Left lung (tissue), 14 donors: ENCODE data around the gene NR2C2AP. TPM values are rescaled to one million over a fixed set of nuclear protein-coding genes. Genes with fewer than 3 reads are reported as not detected.
A peak's percentile ranks its signal among the peaks of the same experiment; 100 is the strongest.

Experiments used
- ATAC-seq: fragments of 200-7000 bp; cut with Tn5 transposase; one replicate; pipeline ENCODE4 v1.9.1; 2020; ENCODE audit warnings: moderate library complexity
- DNase-seq, 4 donors: peaks; one replicate each; pipeline ENCODE4 v3.0.0-alpha.2; 2013 to 2020
- H3K27ac ChIP-seq, 2 donors: fragments of 200-600 bp; sonication (generic) in 1 of 2; one replicate each; pipeline versions ENCODE4 v1.5.0 to v1.8.0; 2020 to 2021
- H3K27me3 ChIP-seq, 2 donors: fragments of 200-600 bp; sonication (generic) in 1 of 2; one replicate each; pipeline versions ENCODE4 v1.5.0 to v1.8.0; 2020 to 2021
- H3K36me3 ChIP-seq, 2 donors: fragments of 200-600 bp; sonication (generic) in 1 of 2; one replicate each; pipeline versions ENCODE4 v1.5.0 to v1.8.0; 2020 to 2021
- H3K4me1 ChIP-seq, 2 donors: fragments of 200-600 bp; one replicate each; pipeline ENCODE4 v1.8.0; 2021
- H3K4me3 ChIP-seq, 2 donors: fragments of 200-600 bp; sonication (generic) in 1 of 2; one replicate each; pipeline versions ENCODE4 v1.5.0 to v1.8.0; 2020 to 2021; ENCODE audit warnings: mild to moderate bottlenecking in 1 of 2
- H3K9me3 ChIP-seq, 2 donors: fragments of 200-600 bp; sonication (generic) in 1 of 2; one replicate each; pipeline versions ENCODE4 v1.5.0 to v1.8.0; 2020 to 2021
- intact Hi-C, 2 donors: fragments of 100-400 bp; cut with DNase I; formaldehyde crosslinking; loops; one replicate each; pipeline versions ENCODE4 v1.11.2 to v1.14.2; 2022
- long read RNA-seq, 12 donors: library from polyadenylated mRNA in 2 of 12; unstranded in 2 of 12; transcript quantifications; one replicate each; pipeline ENCODE4 v2.0.0 and lab custom pipeline, GENCODE V29; 2019 to 2026
- polyA plus RNA-seq, 6 donors: library from polyadenylated mRNA; unstranded; fragments of 120-200 nt; gene quantifications; one replicate each; pipeline ENCODE4 v1.2.1, GENCODE V29; 2013; ENCODE audit not compliant: insufficient read length in 6 of 6
- total RNA-seq, 2 donors: library from RNA; stranded (reverse); fragmentation: NEBNext Ultra II Directional; extraction: Animal tissue kit (Norgen Biotek cat#: 25700); gene quantifications; one replicate each; pipeline ENCODE4 v1.2.1, GENCODE V29; 2021
- TF ChIP-seq, protein P1 (sequence below), 2 donors: fragments of 200-600 bp; sonication (generic) in 1 of 2; IDR thresholded peaks; one replicate each; pipeline versions ENCODE4 v1.5.0 to v1.8.0; 2021; ENCODE audit warnings: antibody characterized with exemption in 2 of 2
- donor health status: DM: no; HTN: yes; CAD: no.
- donor health status: DM: no; HTN: no; CAD: no.

NR2C2AP gene, protein sequence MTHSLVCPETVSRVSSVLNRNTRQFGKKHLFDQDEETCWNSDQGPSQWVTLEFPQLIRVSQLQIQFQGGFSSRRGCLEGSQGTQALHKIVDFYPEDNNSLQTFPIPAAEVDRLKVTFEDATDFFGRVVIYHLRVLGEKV
- 10 to 100 TPM; 10.4 to 22.3 TPM for total RNA-seq
- polyA plus RNA-seq: 10 to 100 TPM; 10.4 to 13.0 (median 11.9) TPM
- long read RNA-seq, donor 1, partial matches to known transcripts: 0 of 5 reads
- long read RNA-seq, donor 1, other reads (novel, unspliced or antisense): 0 of 5 reads
- long read RNA-seq, donor 2, partial matches to known transcripts: 0 of 1 reads
- long read RNA-seq, donor 2, other reads (novel, unspliced or antisense): 0 of 1 reads
- long read RNA-seq, donor 3, partial matches to known transcripts: 0 of 1 reads
- long read RNA-seq, donor 3, other reads (novel, unspliced or antisense): 0 of 1 reads
- long read RNA-seq, donor 4, partial matches to known transcripts: 0 of 8 reads
- long read RNA-seq, donor 4, other reads (novel, unspliced or antisense): 3 of 8 reads
- long read RNA-seq, donor 5, partial matches to known transcripts: 0 of 3 reads
- long read RNA-seq, donor 5, other reads (novel, unspliced or antisense): 0 of 3 reads
- long read RNA-seq, donor 6, partial matches to known transcripts: 0 of 2 reads
- long read RNA-seq, donor 6, other reads (novel, unspliced or antisense): 0 of 2 reads
- long read RNA-seq, donor 7, partial matches to known transcripts: 15 of 37 reads
- long read RNA-seq, donor 7, other reads (novel, unspliced or antisense): 21 of 37 reads
- long read RNA-seq, donor 8, partial matches to known transcripts: 0 of 4 reads
- long read RNA-seq, donor 8, other reads (novel, unspliced or antisense): 0 of 4 reads
- long read RNA-seq, donor 9, partial matches to known transcripts: 0 of 1 reads
- long read RNA-seq, donor 9, other reads (novel, unspliced or antisense): 0 of 1 reads
- long read RNA-seq, donor 10, transcript NR2C2AP-201 (5 exons, 1,293 nt): major isoform, 16 of 24 reads
- long read RNA-seq, donor 10, partial matches to known transcripts: 0 of 24 reads
- long read RNA-seq, donor 10, other reads (novel, unspliced or antisense): 6 of 24 reads
- long read RNA-seq, donor 11: 0 reads
- long read RNA-seq, donor 12, transcript NR2C2AP-201 (5 exons, 1,293 nt): major isoform, 5 of 5 reads
- long read RNA-seq, donor 12, partial matches to known transcripts: 0 of 5 reads
- long read RNA-seq, donor 12, other reads (novel, unspliced or antisense): 0 of 5 reads

DNA sequence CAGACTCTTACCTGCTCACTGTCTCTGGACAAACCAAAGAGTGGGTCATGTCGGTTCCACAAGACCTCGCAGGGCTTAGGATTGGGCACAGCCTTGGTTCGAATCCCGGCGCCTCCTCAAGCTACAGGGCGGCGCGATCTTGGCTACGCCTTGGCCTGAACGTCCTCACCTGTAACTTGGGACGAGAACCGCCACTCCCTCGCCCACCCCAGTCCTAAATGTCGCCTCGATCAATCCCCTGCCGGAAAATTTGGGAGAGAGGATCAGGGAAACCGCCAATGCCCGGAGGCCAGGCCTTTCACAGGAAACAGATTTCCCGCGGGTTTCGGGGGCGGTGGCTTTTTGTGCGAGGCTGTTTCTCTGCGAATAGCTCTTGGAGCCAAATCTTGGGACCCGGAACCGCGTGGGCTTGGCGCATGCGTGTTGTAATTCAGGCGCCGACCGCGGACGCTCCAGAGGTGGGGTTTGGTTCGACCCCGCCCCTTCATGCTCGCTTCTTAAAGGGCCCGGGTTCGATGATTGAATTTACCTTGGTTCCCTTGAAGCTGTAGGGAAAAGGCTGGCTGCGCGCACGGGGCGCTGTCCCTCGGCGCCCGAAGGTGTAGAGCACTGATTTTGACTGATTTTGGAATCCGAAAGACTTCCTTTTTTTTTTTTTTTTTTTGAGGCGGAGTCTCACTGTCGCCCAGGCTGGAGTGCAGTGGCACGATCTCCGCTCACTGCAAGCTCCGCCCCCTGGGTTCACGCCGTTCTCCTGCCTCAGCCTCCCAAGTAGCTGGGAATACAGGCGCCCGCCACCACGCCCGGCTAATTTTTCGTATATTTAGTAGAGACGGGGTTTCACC is at the start of gene NR2C2AP:
Gene NR2C2AP, minus strand, starts transcription at position 403 of the 845 bp plus-strand sequence. Its CDS starts 354 bp downstream, at position 49.
- Histone ChIP-seq H3K27ac (peak within 1 kb of the TSS; percentile 19 to 82), H3K4me3 (peak within 1 kb of the TSS; percentile 60 to 82), H3K4me1 (peaks cover 4 to 13% of the 10 kb centered on the region in 2 donors), H3K36me3 (peaks cover 0 to 32% of the 10 kb centered on the region in 2 donors), H3K9me3 (no peaks in the 10 kb centered on the region), H3K27me3 (peaks cover 0 to 11% of the 10 kb centered on the region in 2 donors)
- intact Hi-C loops: no loop called here
- ATAC-seq (peak; percentile 95), DNase-seq (peak; percentile 76 to 96 (median 92))
- TF ChIP-seq, protein P1, sequence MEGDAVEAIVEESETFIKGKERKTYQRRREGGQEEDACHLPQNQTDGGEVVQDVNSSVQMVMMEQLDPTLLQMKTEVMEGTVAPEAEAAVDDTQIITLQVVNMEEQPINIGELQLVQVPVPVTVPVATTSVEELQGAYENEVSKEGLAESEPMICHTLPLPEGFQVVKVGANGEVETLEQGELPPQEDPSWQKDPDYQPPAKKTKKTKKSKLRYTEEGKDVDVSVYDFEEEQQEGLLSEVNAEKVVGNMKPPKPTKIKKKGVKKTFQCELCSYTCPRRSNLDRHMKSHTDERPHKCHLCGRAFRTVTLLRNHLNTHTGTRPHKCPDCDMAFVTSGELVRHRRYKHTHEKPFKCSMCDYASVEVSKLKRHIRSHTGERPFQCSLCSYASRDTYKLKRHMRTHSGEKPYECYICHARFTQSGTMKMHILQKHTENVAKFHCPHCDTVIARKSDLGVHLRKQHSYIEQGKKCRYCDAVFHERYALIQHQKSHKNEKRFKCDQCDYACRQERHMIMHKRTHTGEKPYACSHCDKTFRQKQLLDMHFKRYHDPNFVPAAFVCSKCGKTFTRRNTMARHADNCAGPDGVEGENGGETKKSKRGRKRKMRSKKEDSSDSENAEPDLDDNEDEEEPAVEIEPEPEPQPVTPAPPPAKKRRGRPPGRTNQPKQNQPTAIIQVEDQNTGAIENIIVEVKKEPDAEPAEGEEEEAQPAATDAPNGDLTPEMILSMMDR (IDR thresholded peaks at IDR 0.05): peak in 1 of 2 donors; percentile 14

DNA sequence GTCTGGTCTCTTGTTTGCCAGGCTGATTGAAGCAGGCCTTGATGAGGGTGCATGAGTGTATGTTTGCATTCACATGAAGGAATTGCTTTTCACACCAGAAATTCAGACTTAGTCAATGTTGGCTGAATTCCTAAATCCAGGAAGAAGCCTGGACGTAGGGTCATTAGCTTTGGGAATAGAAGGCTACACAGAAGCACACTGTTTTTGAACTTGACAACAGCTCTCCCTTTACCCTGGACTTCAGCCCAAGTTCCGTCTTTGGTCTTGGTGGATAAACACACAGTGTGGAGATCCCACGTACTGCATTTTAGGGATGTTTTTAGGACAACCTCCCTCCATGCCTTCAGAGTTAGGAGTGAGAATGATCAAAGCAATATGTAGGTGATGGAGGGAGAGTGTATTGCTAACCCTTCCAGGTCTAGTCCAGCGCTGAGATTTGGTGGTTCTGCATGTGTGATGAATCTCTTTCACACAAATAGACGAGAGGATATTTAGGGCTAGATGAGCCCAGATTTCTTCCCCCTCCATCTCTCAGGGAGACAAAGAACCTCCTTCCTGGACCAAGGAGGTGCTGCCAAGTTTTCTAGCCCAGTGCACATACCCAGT is 47.1 kb upstream of the NR2C2AP start:
- intact Hi-C loops: no loop called here
- no peak overlapping the region for H3K4me3 ChIP-seq
- H3K9me3 ChIP-seq: no peaks in the 10 kb centered on the region

GRCh38 chr19:19240476-19240875 is 37.3 kb upstream of the NR2C2AP start:
- Histone ChIP-seq H3K9me3 (peaks cover 0 to 7% of the 10 kb centered on the region in 2 donors), H3K4me1 (no peaks in the 10 kb centered on the region), H3K4me3 (no peak overlapping the region), H3K27me3 (peaks cover 0 to 33% of the 10 kb centered on the region in 2 donors), H3K36me3 (no peaks in the 10 kb centered on the region), H3K27ac (no peak overlapping the region)
- ATAC-seq (no peak), DNase-seq (no peak)
- TF ChIP-seq, protein P1 (IDR thresholded peaks at IDR 0.05): no peak
- intact Hi-C loops: no loop called here

More for the DNA sequence above, 47.1 kb upstream of the NR2C2AP start:
- Histone ChIP-seq H3K27ac (no peak overlapping the region), H3K27me3 (peaks cover 0 to 49% of the 10 kb centered on the region in 2 donors), H3K36me3 (no peaks in the 10 kb centered on the region), H3K4me1 (no peaks in the 10 kb centered on the region)
- DNase-seq (no peak), ATAC-seq (no peak)
- TF ChIP-seq, protein P1 (IDR thresholded peaks at IDR 0.05): no peak

GRCh38 chr19:19239675-19240074 is 36.5 kb upstream of the NR2C2AP start:
- no peaks in the 10 kb centered on the region for H3K4me1 ChIP-seq
- intact Hi-C loops: no loop called here
- H3K27ac ChIP-seq: no peak overlapping the region
- no peaks in the 10 kb centered on the region for H3K36me3 ChIP-seq
- ATAC-seq (no peak), DNase-seq (no peak)
- H3K9me3 ChIP-seq: peaks cover 0 to 15% of the 10 kb centered on the region in 2 donors
- TF ChIP-seq, protein P1 (IDR thresholded peaks at IDR 0.05): no peak
- no peak overlapping the region for H3K4me3 ChIP-seq
- peaks cover 0 to 33% of the 10 kb centered on the region in 2 donors for H3K27me3 ChIP-seq
